Stomach (tissue), 9 donors: ENCODE results near the gene TC2N. TPM values are rescaled to one million over a fixed set of nuclear protein-coding genes. Genes with fewer than 3 reads are reported as not detected.

Experiments
- DNase-seq, 2 donors: peaks; one replicate each; pipeline versions ENCODE4 v3.0.0 to v3.0.0-alpha.2; 2013 to 2019
- H3K27ac ChIP-seq, 5 donors: fragments of 200-600 bp in 4 of 5; sonication (generic) in 4 of 5; one replicate each; pipeline ENCODE4 v1.5.1; 2013 to 2019; ENCODE audit warnings: mild to moderate bottlenecking in 1 of 5, moderate library complexity in 1 of 5
- H3K27me3 ChIP-seq, 3 donors: fragments of 200-600 bp; sonication (generic); one replicate each; pipeline ENCODE4 v1.5.1; 2017 to 2019; ENCODE audit warnings: mixed run types in 1 of 3
- H3K36me3 ChIP-seq, 4 donors: fragments of 200-600 bp; sonication (generic); 1 replicate in 3 of 4; 2 replicates in 1 of 4; pipeline ENCODE4 v1.5.1; 2016 to 2019
- H3K4me1 ChIP-seq, 4 donors: fragments of 200-600 bp; sonication (generic); one replicate each; pipeline ENCODE4 v1.5.1; 2016 to 2019
- H3K4me3 ChIP-seq, 4 donors: fragments of 200-600 bp; sonication (generic) in 3 of 4; one replicate each; pipeline ENCODE4 v1.5.1; 2016 to 2019; ENCODE audit warnings: mild to moderate bottlenecking in 1 of 4
- H3K9me3 ChIP-seq, 4 donors: fragments of 200-600 bp; sonication (generic); one replicate each; pipeline ENCODE4 v1.5.1; 2016 to 2019
- CTCF ChIP-seq, 7 experiments: fragments of 450-650 bp in 4 of 7; fragments of 200-600 bp in 3 of 7; sonication (generic) in 3 of 7; IDR thresholded peaks; one replicate each; pipeline ENCODE4 v1.5.1; 2016 to 2019; ENCODE audit warnings: antibody characterized with exemption in 7 of 7, control low read depth in 2 of 7, mild to moderate bottlenecking in 1 of 7
- EP300 ChIP-seq: sonication (generic); formaldehyde crosslinking; IDR thresholded peaks from one replicate; pipeline ENCODE4 v1.6.1; 2017; ENCODE audit warnings: antibody characterized with exemption
- POLR2A ChIP-seq, 4 donors: fragments of 450-650 bp; IDR thresholded peaks; one replicate each; pipeline ENCODE4 v1.6.1; 2016; ENCODE audit warnings: antibody characterized with exemption in 4 of 4, control low read depth in 2 of 4, mild to moderate bottlenecking in 1 of 4, moderate library complexity in 1 of 4
- POLR2AphosphoS5 ChIP-seq, 3 donors: sonication (generic); formaldehyde crosslinking; IDR thresholded peaks; one replicate each; pipeline ENCODE4 v1.6.1; 2016; ENCODE audit warnings: antibody characterized with exemption in 3 of 3
- WGBS, 5 donors: extraction: QIAGEN DNeasy Blood & Tissue Kit in 3 of 5; methylation state at CpG; one replicate each; pipeline versions ENCODE4 v1.1.5 to v1.1.7; 2013 to 2018; 5-methylcytosine and 5-hydroxymethylcytosine counted together
- intact Hi-C: fragments of 100-400 bp; cut with DNase I; formaldehyde crosslinking; loops from one replicate; pipeline ENCODE4 v1.15.1; 2023; ENCODE audit warnings: low total_unique reads
- polyA plus RNA-seq, 3 donors: library from polyadenylated mRNA; stranded (reverse); fragments of 200-250 nt; gene quantifications; one replicate each; pipeline ENCODE4 v1.2.3, GENCODE V29; 2013
- total RNA-seq, 5 donors: library from RNA; depleted of rRNA; stranded (reverse); fragments of >200 nt; gene quantifications; one replicate each; pipeline versions ENCODE4 v1.1.0 to v1.2.3, GENCODE V29; 2014 to 2016
- donor health status: healthy with polysubstance abuse.
- donor health status: Bipolar disorder and iron deficiency.
- donor health status: healthy.

Gene TC2N
- total and polyA plus RNA-seq, 8 donors: 15.6 to 162 (median 70.1) TPM

- DNase-seq: no peak
- peaks cover 2 to 43% (median 9%) of the 10 kb centered on the region in 4 donors for H3K36me3 ChIP-seq
- H3K27me3 ChIP-seq: no peaks in the 10 kb centered on the region
- intact Hi-C loops: no loop called here
- H3K4me3 ChIP-seq: no peak overlapping the region
- 65 to 79% (median 71%) methylated on average over 4 of the region's 4 CpGs for WGBS, 5 donors
- peak overlapping the region in 3 of 5 donors; percentile 37 to 62 (median 56) for H3K27ac ChIP-seq
- peaks cover 22 to 46% (median 32%) of the 10 kb centered on the region in 4 donors for H3K4me1 ChIP-seq
- no peaks in the 10 kb centered on the region for H3K9me3 ChIP-seq
- TF ChIP-seq CTCF (IDR thresholded peaks at IDR 0.05): no peak
- TF ChIP-seq POLR2AphosphoS5 (IDR thresholded peaks at IDR 0.05): no peak
- no peak for TF ChIP-seq POLR2A (IDR thresholded peaks at IDR 0.05)
- no peak for TF ChIP-seq EP300
Measured at GRCh38 chr14:91885839-91886238, 18.5 kb upstream of the TC2N start.

GRCh38 chr14:91885113-91885712 is 17.9 kb upstream of the TC2N start:
- H3K4me1 ChIP-seq: peaks cover 16 to 45% (median 31%) of the 10 kb centered on the region in 4 donors
- H3K36me3 ChIP-seq: peaks cover 2 to 49% (median 12%) of the 10 kb centered on the region in 4 donors
- TF ChIP-seq POLR2A (IDR thresholded peaks at IDR 0.05) (no peak), CTCF (IDR thresholded peaks at IDR 0.05) (no peak), EP300 (no peak), POLR2AphosphoS5 (IDR thresholded peaks at IDR 0.05) (no peak)
- 91 to 95% (median 91%) methylated on average over 4 of the region's 4 CpGs for WGBS, 5 donors
- H3K27me3 ChIP-seq: no peaks in the 10 kb centered on the region
- DNase-seq: no peak
- peak overlapping the region in 4 of 5 donors; percentile 22 to 62 (median 46) for H3K27ac ChIP-seq
- H3K9me3 ChIP-seq: no peaks in the 10 kb centered on the region
- H3K4me3 ChIP-seq: no peak overlapping the region
- intact Hi-C loops: no loop called here

- Histone ChIP-seq H3K4me1 (peaks cover 11 to 44% (median 27%) of the 10 kb centered on the region in 4 donors), H3K36me3 (peaks cover 2 to 55% (median 12%) of the 10 kb centered on the region in 4 donors), H3K9me3 (no peaks in the 10 kb centered on the region), H3K27me3 (no peaks in the 10 kb centered on the region), H3K4me3 (no peak overlapping the region), H3K27ac (peak overlapping the region in 4 of 5 donors; percentile 22 to 62 (median 46))
- 69 to 77% (median 70%) methylated on average over 6 of the region's 6 CpGs for WGBS, 5 donors
- no peak for DNase-seq
- TF ChIP-seq CTCF (IDR thresholded peaks at IDR 0.05) (no peak), EP300 (no peak), POLR2AphosphoS5 (IDR thresholded peaks at IDR 0.05) (no peak), POLR2A (IDR thresholded peaks at IDR 0.05) (no peak)
- intact Hi-C loops: no loop called here
Measured at GRCh38 chr14:91884664-91885063, 17.3 kb upstream of the TC2N start.

- Histone ChIP-seq H3K36me3 (peaks cover 0 to 64% (median 12%) of the 10 kb centered on the region in 4 donors), H3K4me1 (peaks cover 2 to 44% (median 23%) of the 10 kb centered on the region in 4 donors), H3K27me3 (no peaks in the 10 kb centered on the region), H3K27ac (peak overlapping the region in 4 of 5 donors; percentile 22 to 62 (median 46)), H3K4me3 (no peak overlapping the region), H3K9me3 (no peaks in the 10 kb centered on the region)
- TF ChIP-seq POLR2A (IDR thresholded peaks at IDR 0.05) (no peak), POLR2AphosphoS5 (IDR thresholded peaks at IDR 0.05) (no peak), EP300 (no peak), CTCF (IDR thresholded peaks at IDR 0.05) (no peak)
- DNase-seq: no peak
- intact Hi-C loops: no loop called here
- 83 to 91% (median 86%) methylated on average over 9 of the region's 9 CpGs for WGBS, 5 donors
Measured at GRCh38 chr14:91883753-91884152, 16.4 kb upstream of the TC2N start.
